Mucosa of gallbladder (tissue), 1 donor: ENCODE measurements around the gene METTL23. TPM values are rescaled to one million over a fixed set of nuclear protein-coding genes. Genes with fewer than 3 reads are reported as not detected.
"Not testable (repeated sequence)": the region's sequence is repeated elsewhere in the genome, so short reads cannot be mapped to it uniquely, and the experiment has no call there.

Experiments
- DNase-seq: peaks from one replicate; pipeline ENCODE4 v3.0.0-alpha.2; 2020; ENCODE audit warnings: low spot score
- total RNA-seq: library from RNA; stranded (reverse); gene quantifications from one replicate; pipeline ENCODE4 v1.2.1, GENCODE V29; 2021
- donor health status: DM: no; HTN: no; CAD: no.

The METTL23 gene
- total RNA-seq, 1 donor from 2014 or later, result 35.0 TPM

GRCh38 chr17:76695059-76695831 is 31.4 kb upstream of the METTL23 start:
- no peak for DNase-seq

GRCh38 chr17:76696763-76697701 is 29.6 kb upstream of the METTL23 start:
- no peak for DNase-seq

- no peak for DNase-seq
Measured at GRCh38 chr17:76697702-76698465, 28.8 kb upstream of the METTL23 start.

GRCh38 chr17:76698466-76698977 is 28.1 kb upstream of the METTL23 start:
- not testable (repeated sequence) for DNase-seq

- DNase-seq, result no peak
Measured at GRCh38 chr17:76700270-76700616, 26.4 kb upstream of the METTL23 start.

- DNase-seq, result no peak
Measured at GRCh38 chr17:76700617-76701470, 25.8 kb upstream of the METTL23 start.

- no peak for DNase-seq
Measured at GRCh38 chr17:76701471-76701967, 25.1 kb upstream of the METTL23 start.

- DNase-seq, result no peak
Measured at GRCh38 chr17:76702076-76702475, 24.6 kb upstream of the METTL23 start.

GRCh38 chr17:76702941-76703637 is 23.6 kb upstream of the METTL23 start:
- DNase-seq, result no peak

- no peak for DNase-seq
Measured at GRCh38 chr17:76704805-76705204, 21.8 kb upstream of the METTL23 start.

- no peak for DNase-seq
Measured at GRCh38 chr17:76706817-76707216, 19.8 kb upstream of the METTL23 start.

- no peak for DNase-seq
Measured at GRCh38 chr17:76707985-76708807, 18.4 kb upstream of the METTL23 start.

- peak; percentile 81 for DNase-seq
Measured at GRCh38 chr17:76709077-76709950, 17.3 kb upstream of the METTL23 start.

- not testable (repeated sequence) for DNase-seq
Measured at GRCh38 chr17:76709951-76710862, 16.4 kb upstream of the METTL23 start.

GRCh38 chr17:76710863-76711611 is 15.6 kb upstream of the METTL23 start, which contains the start of gene MXRA7:
Gene MXRA7 (minus strand): TSS chr17:76710965. CDS start chr17:76710946, 19 bp downstream.
- peak; percentile 49 for DNase-seq

- not testable (repeated sequence) for DNase-seq
Measured at GRCh38 chr17:76712321-76712720, 14.3 kb upstream of the METTL23 start.
